Skin of body (tissue), 3 donors: Measurements from ENCODE around the gene NOL9. TPM values are rescaled to one million over a fixed set of nuclear protein-coding genes. Genes with fewer than 3 reads are reported as not detected.

Experiments
- DNase-seq: peaks from one replicate; lab custom pipeline; 2025; lab: John Stamatoyannopoulos, UW
- small RNA-seq: library from RNA; depleted of rRNA; stranded (forward); fragments of <200 nt; gene quantifications from one replicate; pipeline ENCODE3, GENCODE V24; 2014; ENCODE audit warnings: low replicate concordance
- total RNA-seq: library from RNA; depleted of rRNA; stranded (reverse); fragments of >200 nt; gene quantifications from one replicate; pipeline ENCODE4 v1.2.3, GENCODE V29; 2014

The NOL9 gene
- total RNA-seq, 1 donor from 2014 or later: 16.5 TPM

DNA sequence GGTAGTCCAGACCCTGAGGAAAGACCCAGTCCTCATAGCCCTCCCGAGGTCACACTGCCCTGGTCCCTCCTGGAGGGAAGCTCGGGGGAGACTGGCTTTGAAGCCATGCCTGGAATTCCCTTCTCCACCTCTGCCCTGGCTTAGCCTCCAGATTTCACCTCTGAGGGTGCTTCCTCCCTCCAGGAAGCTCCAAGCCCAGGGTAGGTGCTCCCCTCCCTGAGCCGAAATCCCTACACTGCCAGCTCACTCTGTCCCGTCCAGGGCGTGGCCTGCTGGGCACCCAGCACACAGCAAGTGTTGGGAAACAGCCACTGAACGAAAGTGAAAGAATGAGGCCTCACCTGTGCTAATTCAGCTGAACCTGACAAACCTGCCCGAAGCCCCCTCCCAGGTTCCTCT, 82.3 kb downstream of the NOL9 start:
- DNase-seq: no peak

Small RNAs within 50 kb of the gene (small RNA-seq; reads per million reads assigned to genes)
- gene RNU6-731P: not detected

Other genes with a start within 250 kb of the NOL9 start
- gene ACOT7, start 160.7 kb downstream of the NOL9 start, total RNA-seq: 10.0 TPM
- gene HES2, start 134.6 kb downstream of the NOL9 start, total RNA-seq: 5.9 TPM
- 6.4 TPM for gene ESPN, start 129.7 kb downstream of the NOL9 start, total RNA-seq
- 11.6 TPM for gene TNFRSF25, start 88.3 kb downstream of the NOL9 start, total RNA-seq
- 14.3 TPM for gene PLEKHG5, start 62.8 kb downstream of the NOL9 start, total RNA-seq
- 0.59 TPM for gene TAS1R1, start 794 bp upstream of the NOL9 start, total RNA-seq
- gene ZBTB48, start 25.5 kb upstream of the NOL9 start, total RNA-seq: 11.0 TPM
- gene KLHL21, start 48.4 kb upstream of the NOL9 start, total RNA-seq: 17.8 TPM
- 19.5 TPM for gene PHF13, start 59.2 kb upstream of the NOL9 start, total RNA-seq
- gene THAP3, start 70.4 kb upstream of the NOL9 start, total RNA-seq: 22.1 TPM
- 33.0 TPM for gene DNAJC11, start 147.3 kb upstream of the NOL9 start, total RNA-seq
- gene CAMTA1, start 230.9 kb upstream of the NOL9 start, total RNA-seq: 30.6 TPM